ENCODE data around the gene MED12. TPM values are rescaled to one million over a fixed set of nuclear protein-coding genes. Genes with fewer than 3 reads are reported as not detected.

Gene MED12
- total and polyA plus RNA-seq, 8 donors: 6.2 to 53.3 (median 27.9) TPM

GRCh38 chrX:71184092-71184491 lies 65.7 kb downstream of the MED12 start:
- no peak for TF ChIP-seq POLR2AphosphoS5 (IDR thresholded peaks at IDR 0.05)
- TF ChIP-seq POLR2A (IDR thresholded peaks at IDR 0.05): no peak
- WGBS, 5 donors: 31 to 44% (median 42%) methylated on average over 5 of the region's 5 CpGs

GRCh38 chrX:71184803-71185495 lies 66.6 kb downstream of the MED12 start:
- no peak for TF ChIP-seq POLR2AphosphoS5 (IDR thresholded peaks at IDR 0.05)
- TF ChIP-seq CTCF (IDR thresholded peaks at IDR 0.05): no peak
- no peak for TF ChIP-seq EP300 (IDR thresholded peaks at IDR 0.05)
- TF ChIP-seq POLR2A (IDR thresholded peaks at IDR 0.05): no peak
- intact Hi-C loops (cut with DNase I; ENCODE audit: low total_unique reads): no loop called here

More at GRCh38 chrX:71184092-71184491, 65.7 kb downstream of the MED12 start:
- H3K27me3 ChIP-seq: peaks cover 0 to 7% (median 0%) of the 10 kb centered on the region in 3 donors
- no peak for DNase-seq
- no peaks in the 10 kb centered on the region for H3K36me3 ChIP-seq
- H3K27ac ChIP-seq: no peak overlapping the region
- no peak overlapping the region for H3K4me3 ChIP-seq
- H3K4me1 ChIP-seq: peaks cover 0 to 15% (median 4%) of the 10 kb centered on the region in 4 donors
- H3K9me3 ChIP-seq: no peaks in the 10 kb centered on the region
- intact Hi-C loops (cut with DNase I; ENCODE audit: low total_unique reads): no loop called here

GRCh38 chrX:71191248-71191647 lies 72.9 kb downstream of the MED12 start:
- no peak overlapping the region for H3K27ac ChIP-seq
- DNase-seq: no peak
- H3K4me3 ChIP-seq: no peak overlapping the region
- no peak for TF ChIP-seq POLR2A (IDR thresholded peaks at IDR 0.05)
- TF ChIP-seq POLR2AphosphoS5 (IDR thresholded peaks at IDR 0.05): no peak
- TF ChIP-seq CTCF (IDR thresholded peaks at IDR 0.05): no peak
- TF ChIP-seq EP300 (IDR thresholded peaks at IDR 0.05): no peak
- no peaks in the 10 kb centered on the region for H3K36me3 ChIP-seq
- intact Hi-C loops (cut with DNase I; ENCODE audit: low total_unique reads): no loop called here
- no peaks in the 10 kb centered on the region for H3K27me3 ChIP-seq
- no peaks in the 10 kb centered on the region for H3K9me3 ChIP-seq
- no peaks in the 10 kb centered on the region for H3K4me1 ChIP-seq

More at GRCh38 chrX:71184803-71185495, 66.6 kb downstream of the MED12 start:
- peaks cover 0 to 5% (median 0%) of the 10 kb centered on the region in 3 donors for H3K27me3 ChIP-seq
- no peaks in the 10 kb centered on the region for H3K9me3 ChIP-seq
- no peak overlapping the region for H3K27ac ChIP-seq
- H3K4me3 ChIP-seq: no peak overlapping the region
- H3K36me3 ChIP-seq: no peaks in the 10 kb centered on the region
- peaks cover 0 to 15% (median 4%) of the 10 kb centered on the region in 4 donors for H3K4me1 ChIP-seq
- peak in 1 of 2 donors; percentile 38 for DNase-seq
- 65 to 76% (median 72%) methylated on average over 4 of the region's 4 CpGs for WGBS, 5 donors

Small RNA genes within 50 kb of the gene (small RNA-seq; reads per million reads assigned to genes)
- 0 reads per million in 4 donors for gene CXorf65

Other genes with a start within 250 kb of the MED12 start
- not detected for gene TEX11, start 209.9 kb upstream of the MED12 start, total RNA-seq
- gene TEX11, start 209.9 kb upstream of the MED12 start, polyA plus RNA-seq: 1 to 10 TPM in 2 of 3 donors, under 1 TPM in 1; 0.18 to 4.6 (median 1.6) TPM
- gene SLC7A3, start 187.5 kb upstream of the MED12 start, total RNA-seq: under 1 TPM in 1 of 5 donors, not detected in 4; 0.37 TPM
- gene SLC7A3, start 187.5 kb upstream of the MED12 start, polyA plus RNA-seq: under 1 TPM in 1 of 3 donors, not detected in 2; 0.55 TPM
- gene SNX12, start 50.3 kb upstream of the MED12 start, total RNA-seq: 10 to 100 TPM; 16.5 to 51.0 (median 47.3) TPM
- gene SNX12, start 50.3 kb upstream of the MED12 start, polyA plus RNA-seq: 10 to 100 TPM; 30.9 to 48.3 (median 47.2) TPM
- 10 to 100 TPM in 1 of 5 donors, 1 to 10 TPM in 4; 3.1 to 31.4 (median 8.1) TPM for gene FOXO4, start 22.7 kb upstream of the MED12 start, total RNA-seq
- gene FOXO4, start 22.7 kb upstream of the MED12 start, polyA plus RNA-seq: 10 to 100 TPM in 2 of 3 donors, 1 to 10 TPM in 1; 6.4 to 15.7 (median 12.1) TPM
- not detected for gene CXorf65, start 11.9 kb upstream of the MED12 start, total RNA-seq
- gene CXorf65, start 11.9 kb upstream of the MED12 start, polyA plus RNA-seq: under 1 TPM in 1 of 3 donors, not detected in 2; 0.43 TPM
- gene IL2RG, start 7.0 kb upstream of the MED12 start, total RNA-seq: 10 to 100 TPM in 2 of 5 donors, 1 to 10 TPM in 2, under 1 TPM in 1; 0.89 to 11.2 (median 8.2) TPM
- gene IL2RG, start 7.0 kb upstream of the MED12 start, polyA plus RNA-seq: 10 to 100 TPM in 1 of 3 donors, 1 to 10 TPM in 2; 6.7 to 10.4 (median 9.9) TPM
- gene NLGN3, start 26.2 kb downstream of the MED12 start, total RNA-seq: 10 to 100 TPM in 1 of 5 donors, 1 to 10 TPM in 1, under 1 TPM in 1, not detected in 2; 0.92 to 10.7 (median 1.0) TPM
- under 1 TPM; 0.12 to 0.50 (median 0.31) TPM for gene NLGN3, start 26.2 kb downstream of the MED12 start, polyA plus RNA-seq
- 10 to 100 TPM in 1 of 5 donors, 1 to 10 TPM in 2, not detected in 2; 6.6 to 39.7 (median 8.1) TPM for gene GJB1, start 104.6 kb downstream of the MED12 start, total RNA-seq
- 10 to 100 TPM in 1 of 3 donors, 1 to 10 TPM in 2; 6.6 to 18.4 (median 7.3) TPM for gene GJB1, start 104.6 kb downstream of the MED12 start, polyA plus RNA-seq
- gene ZMYM3, start 135.5 kb downstream of the MED12 start, total RNA-seq: 10 to 100 TPM in 4 of 5 donors, 1 to 10 TPM in 1; 4.9 to 53.6 (median 15.2) TPM
- 1 to 10 TPM; 2.9 to 7.4 (median 4.2) TPM for gene ZMYM3, start 135.5 kb downstream of the MED12 start, polyA plus RNA-seq
- 100 to 1,000 TPM; 123 to 332 (median 252) TPM for gene NONO, start 165.0 kb downstream of the MED12 start, total RNA-seq
- 100 to 1,000 TPM; 104 to 139 (median 111) TPM for gene NONO, start 165.0 kb downstream of the MED12 start, polyA plus RNA-seq
- 100 to 1,000 TPM in 1 of 5 donors, 10 to 100 TPM in 1, 1 to 10 TPM in 1, not detected in 2; 8.8 to 126 (median 14.3) TPM for gene ITGB1BP2, start 183.2 kb downstream of the MED12 start, total RNA-seq
- gene ITGB1BP2, start 183.2 kb downstream of the MED12 start, polyA plus RNA-seq: 1 to 10 TPM; 1.3 to 3.7 (median 2.0) TPM
- gene TAF1, start 247.8 kb downstream of the MED12 start, total RNA-seq: 100 to 1,000 TPM in 1 of 5 donors, 10 to 100 TPM in 4; 30.9 to 118 (median 62.9) TPM
- 10 to 100 TPM in 1 of 3 donors, 1 to 10 TPM in 2; 5.8 to 16.8 (median 6.6) TPM for gene TAF1, start 247.8 kb downstream of the MED12 start, polyA plus RNA-seq

Data from stomach (tissue), 9 donors.